ENCODE data around the gene COPRS. TPM values are rescaled to one million over a fixed set of nuclear protein-coding genes. Genes with fewer than 3 reads are reported as not detected.

The COPRS gene
- total and polyA plus RNA-seq, 2 of the 4 experiments (the other 2 are of a cell fraction): 95.3 to 123 TPM

DNA sequence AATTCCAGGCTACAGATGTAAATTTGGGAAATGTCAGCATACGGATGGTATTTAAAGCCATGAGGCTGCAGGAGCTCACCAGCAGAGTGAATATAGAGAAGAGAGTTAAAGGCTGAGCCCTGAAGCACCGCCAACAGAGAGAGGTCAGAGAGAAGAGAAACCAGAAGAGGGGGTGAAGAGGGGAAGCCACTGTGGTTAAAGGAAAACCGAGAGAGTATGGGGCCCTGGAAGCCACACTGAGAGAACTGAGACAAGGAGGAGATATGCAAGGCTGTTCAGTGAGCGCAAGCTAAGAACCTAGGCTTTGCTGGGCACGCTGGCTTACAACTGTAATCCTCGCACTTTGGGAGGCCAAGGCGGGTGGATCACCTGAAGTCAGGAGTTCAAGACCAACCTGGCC is 24.6 kb downstream of the COPRS start:
- intact Hi-C loops (cut with micrococcal nuclease) (no loop called here), dilution Hi-C loops (cut with HindIII; ENCODE audit: low sequenced_read_pairs, unreplicated experiment) (no loop called here), in situ Hi-C loops (cut with MboI; ENCODE audit: low sequenced_read_pairs) (no loop called here)
- ATAC-seq (ENCODE audit: low read depth) (no peak), DNase-seq (no peak)
- Histone ChIP-seq H3K18ac (ENCODE audit: low read depth, low read length) (no peak overlapping the region), H2AK5ac (ENCODE audit: low read depth, low read length) (no peak overlapping the region), H2BK5ac (ENCODE audit: low read depth, low read length, poor library complexity, severe bottlenecking) (no peak overlapping the region), H3K36me3 (ENCODE audit: control insufficient read depth, insufficient read depth, low read length) (no peaks in the 10 kb centered on the region), H4K20me1 (ENCODE audit: insufficient read depth, low read length) (no peaks in the 10 kb centered on the region), H2BK15ac (ENCODE audit: low read depth, low read length) (no peak overlapping the region), H3K14ac (replicated peaks; ENCODE audit: low read depth, low read length) (no peak overlapping the region), H3K56ac (ENCODE audit: extremely low read depth, insufficient read depth, low read length) (no peak overlapping the region), H3K23ac (ENCODE audit: low read depth, low read length) (no peak overlapping the region), H3K9ac (ENCODE audit: low read depth, low read length) (no peak overlapping the region), H3K4me2 (ENCODE audit: low read depth, low read length) (no peak overlapping the region), H4K5ac (ENCODE audit: low read depth, low read length) (no peak overlapping the region), H4K91ac (ENCODE audit: insufficient read depth, low read depth, low read length) (no peak overlapping the region), H3K4me3 (ENCODE audit: insufficient read depth, low read depth, low read length) (no peak overlapping the region), H2BK120ac (ENCODE audit: low read depth, low read length) (no peak overlapping the region), H3K4me1 (ENCODE audit: control insufficient read depth, insufficient read depth, low read length) (peaks cover 3% of the 10 kb centered on the region; the same call in 1 of the 2 replicates), H2AK9ac (replicated peaks; ENCODE audit: low read depth, low read length, poor library complexity) (no peak overlapping the region), H4K8ac (ENCODE audit: low read depth in 2 of 2, low read length in 2 of 2) (no peak overlapping the region), H3K27ac (ENCODE audit: insufficient read depth, low read length) (no peak overlapping the region), H3K4ac (ENCODE audit: low read depth, low read length) (no peak overlapping the region), H3K9me3 (ENCODE audit: control insufficient read depth, insufficient read depth, low read length) (no peaks in the 10 kb centered on the region), H3K79me1 (ENCODE audit: low read depth in 1 of 2, low read length in 2 of 2) (no peaks in the 10 kb centered on the region), H2BK20ac (ENCODE audit: low read depth, low read length) (no peak overlapping the region), H3K27me3 (ENCODE audit: control insufficient read depth, insufficient read depth, low read length) (no peaks in the 10 kb centered on the region), H2AFZ (replicated peaks; ENCODE audit: low read length, poor library complexity) (no peak overlapping the region), H3K9me1 (ENCODE audit: insufficient read depth, low read length) (no peaks in the 10 kb centered on the region)
- TF ChIP-seq, protein P1, sequence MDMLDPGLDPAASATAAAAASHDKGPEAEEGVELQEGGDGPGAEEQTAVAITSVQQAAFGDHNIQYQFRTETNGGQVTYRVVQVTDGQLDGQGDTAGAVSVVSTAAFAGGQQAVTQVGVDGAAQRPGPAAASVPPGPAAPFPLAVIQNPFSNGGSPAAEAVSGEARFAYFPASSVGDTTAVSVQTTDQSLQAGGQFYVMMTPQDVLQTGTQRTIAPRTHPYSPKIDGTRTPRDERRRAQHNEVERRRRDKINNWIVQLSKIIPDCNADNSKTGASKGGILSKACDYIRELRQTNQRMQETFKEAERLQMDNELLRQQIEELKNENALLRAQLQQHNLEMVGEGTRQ (IDR thresholded peaks at IDR 0.05; ENCODE audit: low read depth, low read length): no peak
- TF ChIP-seq RCOR1 (IDR thresholded peaks at IDR 0.05; ENCODE audit: insufficient replicate concordance, low read length) (no peak), MAFK (IDR thresholded peaks at IDR 0.05; ENCODE audit: low read depth, low read length) (no peak), FOS (IDR thresholded peaks at IDR 0.05; ENCODE audit: low read depth, low read length) (no peak), POLR2A (IDR thresholded peaks at IDR 0.05; ENCODE audit: low read depth, low read length) (no peak), CEBPB (IDR thresholded peaks at IDR 0.05; ENCODE audit: low read depth, low read length) (no peak), NFE2L2 (IDR thresholded peaks at IDR 0.05; ENCODE audit: low read depth, low read length) (no peak), RFX5 (IDR thresholded peaks at IDR 0.05; ENCODE audit: low read depth, low read length) (no peak), MAZ (IDR thresholded peaks at IDR 0.05; ENCODE audit: borderline replicate concordance, low read depth, low read length) (no peak), BHLHE40 (IDR thresholded peaks at IDR 0.05; ENCODE audit: low read depth, low read length) (no peak), SMC3 (IDR thresholded peaks at IDR 0.05; ENCODE audit: low read depth, low read length) (no peak), RAD21 (IDR thresholded peaks at IDR 0.05; ENCODE audit: low read length) (no peak), MXI1 (IDR thresholded peaks at IDR 0.05; ENCODE audit: borderline replicate concordance, low read depth, low read length) (no peak), CHD1 (IDR thresholded peaks at IDR 0.05; ENCODE audit: low read depth, low read length) (no peak)
- TF ChIP-seq, protein P2, sequence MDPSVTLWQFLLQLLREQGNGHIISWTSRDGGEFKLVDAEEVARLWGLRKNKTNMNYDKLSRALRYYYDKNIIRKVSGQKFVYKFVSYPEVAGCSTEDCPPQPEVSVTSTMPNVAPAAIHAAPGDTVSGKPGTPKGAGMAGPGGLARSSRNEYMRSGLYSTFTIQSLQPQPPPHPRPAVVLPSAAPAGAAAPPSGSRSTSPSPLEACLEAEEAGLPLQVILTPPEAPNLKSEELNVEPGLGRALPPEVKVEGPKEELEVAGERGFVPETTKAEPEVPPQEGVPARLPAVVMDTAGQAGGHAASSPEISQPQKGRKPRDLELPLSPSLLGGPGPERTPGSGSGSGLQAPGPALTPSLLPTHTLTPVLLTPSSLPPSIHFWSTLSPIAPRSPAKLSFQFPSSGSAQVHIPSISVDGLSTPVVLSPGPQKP (IDR thresholded peaks at IDR 0.05; ENCODE audit: borderline replicate concordance, low read depth, low read length): no peak
- TF ChIP-seq, protein P3, sequence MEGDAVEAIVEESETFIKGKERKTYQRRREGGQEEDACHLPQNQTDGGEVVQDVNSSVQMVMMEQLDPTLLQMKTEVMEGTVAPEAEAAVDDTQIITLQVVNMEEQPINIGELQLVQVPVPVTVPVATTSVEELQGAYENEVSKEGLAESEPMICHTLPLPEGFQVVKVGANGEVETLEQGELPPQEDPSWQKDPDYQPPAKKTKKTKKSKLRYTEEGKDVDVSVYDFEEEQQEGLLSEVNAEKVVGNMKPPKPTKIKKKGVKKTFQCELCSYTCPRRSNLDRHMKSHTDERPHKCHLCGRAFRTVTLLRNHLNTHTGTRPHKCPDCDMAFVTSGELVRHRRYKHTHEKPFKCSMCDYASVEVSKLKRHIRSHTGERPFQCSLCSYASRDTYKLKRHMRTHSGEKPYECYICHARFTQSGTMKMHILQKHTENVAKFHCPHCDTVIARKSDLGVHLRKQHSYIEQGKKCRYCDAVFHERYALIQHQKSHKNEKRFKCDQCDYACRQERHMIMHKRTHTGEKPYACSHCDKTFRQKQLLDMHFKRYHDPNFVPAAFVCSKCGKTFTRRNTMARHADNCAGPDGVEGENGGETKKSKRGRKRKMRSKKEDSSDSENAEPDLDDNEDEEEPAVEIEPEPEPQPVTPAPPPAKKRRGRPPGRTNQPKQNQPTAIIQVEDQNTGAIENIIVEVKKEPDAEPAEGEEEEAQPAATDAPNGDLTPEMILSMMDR (conservative IDR thresholded peaks at IDR 0.05; ENCODE audit: low read depth, low read length): no peak
- CTCF ChIA-PET: interaction anchor here (1.0 kb wide), 1 partner anchor 241 kb away, joined by 3 read pairs; no protein-coding TSS in a partner anchor
- WGBS, 2 experiments (ENCODE audit: extremely low coverage in 2 of 2, insufficient read length in 1 of 2): 82% methylated on average over 6 of the region's 7 CpGs; no CpG with 5 or more reads in 1 of the 2 experiments
- POLR2A ChIA-PET (ENCODE audit: unreplicated experiment): no interaction called here
- BruUV-seq (replicated peaks): no TSS peak
